NCI-H510A treated with DMSO at 0.1 percent for 48 hours (cell line): ENCODE measurements around the gene NKAPD1.
A peak's percentile ranks its signal among the peaks of the same experiment; 100 is the strongest.
"Not testable (repeated sequence)": the region's sequence is repeated elsewhere in the genome, so short reads cannot be mapped to it uniquely, and the experiment has no call there.

Experiments used
- DNase-seq: peaks from one replicate; lab custom pipeline; 2025; lab: John Stamatoyannopoulos, UW

NKAPD1 gene

GRCh38 chr11:112086422-112087191 is 12.5 kb downstream of the NKAPD1 start, which contains the start of the genes SDHD and TIMM8B:
SDHD (plus strand) TSS chr11:112086873; CDS start chr11:112086908, 35 bp downstream.
TIMM8B (minus strand) TSS chr11:112086756; CDS start chr11:112086723, 33 bp downstream.
- peak; percentile 97 for DNase-seq

DNA sequence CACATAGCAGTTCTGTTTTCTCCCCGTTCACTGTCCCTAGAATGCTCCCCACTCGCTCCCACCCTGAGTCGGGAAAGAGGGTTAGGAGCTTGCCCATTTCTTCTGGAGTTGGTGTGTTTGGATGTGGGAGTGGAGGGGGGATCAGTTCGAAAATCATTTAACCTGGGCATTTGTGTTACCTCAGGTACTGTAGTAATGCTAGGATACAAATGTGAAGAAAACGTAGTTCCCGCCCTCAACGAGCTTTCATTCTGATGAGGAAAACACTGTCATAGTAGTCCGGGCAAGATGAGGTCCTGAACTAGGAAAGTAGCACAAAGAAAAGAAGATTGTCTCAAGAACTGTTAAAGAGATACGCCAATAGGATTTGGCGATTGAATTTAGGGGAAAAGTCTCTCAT is 13.1 kb downstream of the NKAPD1 start:
- DNase-seq = no peak

DNA sequence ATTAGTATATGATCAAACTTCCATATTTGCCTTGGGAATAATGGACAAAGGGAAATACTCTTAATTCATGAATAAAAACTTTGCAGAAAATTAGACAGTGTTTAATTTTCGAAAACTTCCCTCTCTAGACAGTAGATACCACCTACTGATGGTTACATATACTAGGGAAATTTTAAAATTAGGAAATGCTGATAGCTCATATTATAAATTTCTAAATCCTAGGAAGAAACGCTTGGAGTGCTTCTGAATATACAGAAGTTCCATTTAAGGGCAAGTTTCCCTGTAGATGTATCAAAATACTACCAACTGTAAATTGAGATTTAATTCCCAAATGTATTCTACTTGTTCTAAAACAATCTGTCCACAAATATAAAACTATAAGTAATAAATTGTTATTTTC is 21.2 kb downstream of the NKAPD1 start:
- DNase-seq = not testable (repeated sequence)

GRCh38 chr11:112096194-112096593 is 22.1 kb downstream of the NKAPD1 start:
- DNase-seq = no peak

- DNase-seq = no peak
These were observed 23.8 kb downstream of the NKAPD1 start for GRCh38 chr11:112097734-112098528.

DNA sequence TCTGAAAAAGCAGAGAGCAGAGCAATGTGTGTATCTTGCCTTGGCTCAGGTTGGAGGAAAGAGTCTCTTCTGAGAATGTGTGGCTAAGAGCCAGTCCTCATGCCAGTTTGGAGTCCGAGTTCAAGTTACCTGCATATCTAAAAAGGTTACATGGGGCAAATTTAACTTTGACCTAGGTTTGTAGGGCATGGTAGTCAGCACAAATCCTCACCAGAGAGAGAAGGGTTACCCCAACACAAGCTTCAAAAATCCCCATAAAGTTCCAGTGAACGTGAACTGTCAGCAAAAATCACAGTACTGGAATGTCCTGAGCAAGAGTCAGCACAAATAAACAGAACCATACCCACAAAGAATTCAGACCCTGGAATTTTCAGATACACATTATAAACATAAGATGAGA is 26.4 kb downstream of the NKAPD1 start:
- no peak for DNase-seq

- no peak for DNase-seq
These were observed 29.3 kb downstream of the NKAPD1 start for GRCh38 chr11:112103446-112103845.

DNA sequence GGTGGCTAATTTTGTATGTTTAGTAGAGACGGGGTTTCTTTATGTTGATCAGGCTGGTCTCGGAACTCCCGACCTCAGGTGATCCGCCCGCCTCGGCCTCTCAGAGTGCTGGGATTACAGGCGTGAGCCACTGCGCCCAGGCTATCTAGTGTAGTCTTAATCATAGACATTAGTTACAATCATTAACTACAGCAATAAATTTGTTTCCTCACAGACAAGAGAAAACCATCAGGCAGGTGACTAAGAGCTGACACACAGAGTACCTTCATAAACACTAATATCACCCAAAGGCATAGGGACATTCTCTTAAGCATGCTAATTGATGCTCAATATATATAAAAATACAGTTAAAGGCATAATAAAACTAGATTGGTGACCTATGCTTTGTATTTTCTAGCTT is 32.0 kb downstream of the NKAPD1 start:
- DNase-seq = no peak

GRCh38 chr11:112113539-112114457 is 39.7 kb downstream of the NKAPD1 start:
- DNase-seq = peak; percentile 78

DNA sequence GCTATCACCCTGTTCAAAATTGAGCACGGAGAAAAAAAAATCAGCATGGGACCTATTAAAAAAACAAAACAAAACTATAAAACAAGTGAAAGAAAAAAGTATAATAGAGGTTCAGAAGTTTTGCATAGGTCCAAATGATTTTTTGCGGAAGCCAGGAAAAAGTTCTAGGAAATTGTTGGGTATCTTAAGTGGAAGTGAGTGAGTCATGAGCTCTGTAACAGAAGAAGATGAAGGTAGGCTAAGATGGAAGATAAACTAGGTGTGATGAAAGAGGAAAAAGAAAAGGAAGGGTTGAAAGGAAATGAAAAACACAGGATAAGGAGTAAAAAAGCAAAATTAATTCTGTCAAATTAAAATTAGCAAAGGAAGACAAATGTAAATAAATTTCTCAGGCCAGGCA is 40.4 kb downstream of the NKAPD1 start:
- no peak for DNase-seq

- no peak for DNase-seq
These were observed 41.3 kb downstream of the NKAPD1 start for GRCh38 chr11:112115386-112115785.

- DNase-seq = no peak
These were observed 44.1 kb downstream of the NKAPD1 start for GRCh38 chr11:112118176-112118575.

DNA sequence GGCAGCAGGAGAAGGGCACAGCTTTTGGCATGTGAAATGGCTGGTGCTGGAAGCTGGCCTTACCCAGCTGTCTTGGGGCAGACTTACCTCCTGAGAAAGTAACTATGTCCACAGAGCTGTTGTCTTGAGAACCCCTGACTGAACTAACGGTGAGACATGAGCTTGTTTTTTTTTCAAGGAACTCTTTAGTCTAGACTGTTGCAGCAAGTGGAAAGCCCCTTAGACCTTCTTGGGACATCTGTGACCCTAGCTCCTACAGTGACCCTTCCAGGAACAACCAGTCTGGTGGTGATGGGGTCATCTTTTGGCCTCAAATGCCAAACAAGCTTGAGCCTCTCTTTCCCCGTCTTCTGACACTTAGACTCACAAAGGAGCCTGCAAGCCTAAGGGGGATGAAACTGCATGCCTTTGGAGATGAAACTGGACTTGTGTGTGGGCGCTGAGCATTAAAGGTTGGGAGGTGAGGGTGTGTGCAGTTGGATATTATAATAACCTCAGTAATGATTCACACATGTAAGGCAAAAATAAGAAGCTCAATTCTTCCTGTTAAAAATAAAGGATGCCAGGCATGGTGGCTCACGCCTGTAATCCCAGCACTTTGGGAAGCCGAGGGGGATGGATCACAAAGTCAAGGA is 48.0 kb downstream of the NKAPD1 start:
- DNase-seq = no peak

GRCh38 chr11:112123129-112123528 is 49.0 kb downstream of the NKAPD1 start:
- DNase-seq = no peak

DNA sequence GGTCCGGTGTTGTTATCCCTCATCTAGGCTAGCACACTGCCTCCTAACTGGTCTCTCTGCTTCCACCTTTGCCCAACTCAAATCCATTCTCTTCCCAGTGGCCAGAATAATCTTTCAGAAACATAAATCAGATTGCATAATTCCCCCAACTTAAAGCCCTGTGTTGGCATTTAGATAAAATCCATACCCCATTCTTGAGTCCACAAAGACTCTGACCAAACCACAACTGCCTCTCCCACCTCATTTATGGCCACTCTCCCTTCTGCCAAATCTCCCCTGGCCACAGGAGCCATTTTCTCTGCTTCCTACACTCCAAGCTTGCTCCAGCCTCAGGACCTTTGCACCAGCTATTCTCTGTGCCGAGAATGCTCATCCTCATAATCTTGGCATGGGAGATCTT is 53.0 kb downstream of the NKAPD1 start:
- DNase-seq = no peak

- DNase-seq = peak; percentile 22
These were observed 54.5 kb downstream of the NKAPD1 start for GRCh38 chr11:112128483-112129121.

DNA sequence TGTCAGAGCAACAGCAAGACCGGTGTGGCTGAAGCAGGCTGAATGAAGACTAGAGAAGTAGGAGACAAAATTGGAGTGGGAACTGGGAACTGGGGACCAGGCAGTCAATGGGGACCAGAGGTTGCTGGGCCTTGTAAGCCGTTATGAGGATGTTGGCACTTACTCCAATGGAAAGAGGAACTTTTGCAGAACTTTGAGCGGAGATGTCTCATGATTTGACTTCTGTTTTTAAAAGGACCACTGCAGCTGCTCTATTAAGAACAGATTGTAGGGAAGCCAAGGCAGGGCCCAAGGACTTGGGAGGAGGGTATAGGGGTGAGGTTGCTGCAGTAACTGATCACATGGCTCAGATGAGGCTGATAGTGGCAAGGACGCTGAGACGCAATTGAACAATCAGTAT is 55.6 kb downstream of the NKAPD1 start:
- no peak for DNase-seq

DNA sequence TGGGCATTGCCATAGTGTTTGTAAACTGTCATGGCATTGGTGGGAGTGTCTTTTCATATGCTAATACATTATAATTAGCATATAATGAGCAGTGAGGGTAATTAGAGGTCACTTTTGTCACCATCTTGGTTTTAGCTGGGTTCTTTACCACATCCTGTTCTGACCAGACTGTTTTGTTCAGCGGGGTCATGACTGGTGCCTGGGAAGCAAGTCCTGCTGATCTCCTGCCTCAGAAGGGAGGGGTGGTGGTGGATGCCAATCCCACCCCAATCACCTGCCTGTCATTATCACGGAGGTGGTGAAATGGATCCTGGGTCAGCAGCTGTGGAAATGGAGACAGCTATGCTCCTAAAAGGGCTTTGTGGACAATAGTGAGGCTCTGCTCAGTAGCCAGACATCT is 58.6 kb downstream of the NKAPD1 start:
- no peak for DNase-seq

DNA sequence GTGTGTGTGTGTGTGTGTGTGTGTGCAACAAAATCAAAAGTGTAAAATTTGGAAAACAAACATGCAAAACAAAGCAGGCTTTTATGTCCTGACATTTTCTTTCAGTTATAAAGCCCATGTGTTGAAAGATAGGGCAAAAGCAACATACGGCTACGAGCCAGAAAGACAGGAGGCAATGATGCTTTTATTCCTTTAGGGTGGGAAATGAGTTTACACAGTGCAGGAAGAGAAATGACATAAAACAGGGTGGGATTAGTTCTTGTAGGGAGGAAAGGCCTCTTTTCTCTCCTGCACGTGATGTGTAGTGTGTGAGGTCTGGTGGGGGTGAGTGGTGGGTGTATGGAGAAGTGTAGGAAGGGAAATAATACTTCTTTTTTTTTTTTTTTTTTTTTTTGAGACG is 60.4 kb downstream of the NKAPD1 start:
- no peak for DNase-seq
